Sigmoid colon (tissue), 4 donors: Measurements from ENCODE around the gene SH2B3.

Experiments
- EP300 ChIP-seq, 4 donors: sonication (generic); formaldehyde crosslinking; IDR thresholded peaks; one replicate each; pipeline ENCODE4 v1.6.1; 2017; ENCODE audit warnings: antibody characterized with exemption in 4 of 4
- POLR2A ChIP-seq, 2 donors: fragments of 450-650 bp; IDR thresholded peaks; one replicate each; pipeline ENCODE4 v1.6.1; 2016; ENCODE audit warnings: antibody characterized with exemption in 2 of 2, mild to moderate bottlenecking in 2 of 2, moderate library complexity in 2 of 2
- TF ChIP-seq, protein P1 (sequence below), 4 experiments: fragments of 450-650 bp in 3 of 4; fragments of 200-600 bp in 1 of 4; IDR thresholded peaks; one replicate each; pipeline ENCODE4 v1.5.1; 2016 to 2019; ENCODE audit warnings: antibody characterized with exemption in 4 of 4, mild to moderate bottlenecking in 3 of 4, moderate library complexity in 2 of 4

GRCh38 chr12:111401167-111401605 lies 4.5 kb upstream of the SH2B3 start:
- TF ChIP-seq, protein P1, sequence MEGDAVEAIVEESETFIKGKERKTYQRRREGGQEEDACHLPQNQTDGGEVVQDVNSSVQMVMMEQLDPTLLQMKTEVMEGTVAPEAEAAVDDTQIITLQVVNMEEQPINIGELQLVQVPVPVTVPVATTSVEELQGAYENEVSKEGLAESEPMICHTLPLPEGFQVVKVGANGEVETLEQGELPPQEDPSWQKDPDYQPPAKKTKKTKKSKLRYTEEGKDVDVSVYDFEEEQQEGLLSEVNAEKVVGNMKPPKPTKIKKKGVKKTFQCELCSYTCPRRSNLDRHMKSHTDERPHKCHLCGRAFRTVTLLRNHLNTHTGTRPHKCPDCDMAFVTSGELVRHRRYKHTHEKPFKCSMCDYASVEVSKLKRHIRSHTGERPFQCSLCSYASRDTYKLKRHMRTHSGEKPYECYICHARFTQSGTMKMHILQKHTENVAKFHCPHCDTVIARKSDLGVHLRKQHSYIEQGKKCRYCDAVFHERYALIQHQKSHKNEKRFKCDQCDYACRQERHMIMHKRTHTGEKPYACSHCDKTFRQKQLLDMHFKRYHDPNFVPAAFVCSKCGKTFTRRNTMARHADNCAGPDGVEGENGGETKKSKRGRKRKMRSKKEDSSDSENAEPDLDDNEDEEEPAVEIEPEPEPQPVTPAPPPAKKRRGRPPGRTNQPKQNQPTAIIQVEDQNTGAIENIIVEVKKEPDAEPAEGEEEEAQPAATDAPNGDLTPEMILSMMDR (IDR thresholded peaks at IDR 0.05), result no peak
- no peak for TF ChIP-seq POLR2A (IDR thresholded peaks at IDR 0.05)
- no peak for TF ChIP-seq EP300 (IDR thresholded peaks at IDR 0.05)
